ENCODE measurements around the gene OVOL3. TPM values are rescaled to one million over a fixed set of nuclear protein-coding genes. Genes with fewer than 3 reads are reported as not detected.

OVOL3 gene
- total RNA-seq, 4 donors from 2014 or later: not detected

DNA sequence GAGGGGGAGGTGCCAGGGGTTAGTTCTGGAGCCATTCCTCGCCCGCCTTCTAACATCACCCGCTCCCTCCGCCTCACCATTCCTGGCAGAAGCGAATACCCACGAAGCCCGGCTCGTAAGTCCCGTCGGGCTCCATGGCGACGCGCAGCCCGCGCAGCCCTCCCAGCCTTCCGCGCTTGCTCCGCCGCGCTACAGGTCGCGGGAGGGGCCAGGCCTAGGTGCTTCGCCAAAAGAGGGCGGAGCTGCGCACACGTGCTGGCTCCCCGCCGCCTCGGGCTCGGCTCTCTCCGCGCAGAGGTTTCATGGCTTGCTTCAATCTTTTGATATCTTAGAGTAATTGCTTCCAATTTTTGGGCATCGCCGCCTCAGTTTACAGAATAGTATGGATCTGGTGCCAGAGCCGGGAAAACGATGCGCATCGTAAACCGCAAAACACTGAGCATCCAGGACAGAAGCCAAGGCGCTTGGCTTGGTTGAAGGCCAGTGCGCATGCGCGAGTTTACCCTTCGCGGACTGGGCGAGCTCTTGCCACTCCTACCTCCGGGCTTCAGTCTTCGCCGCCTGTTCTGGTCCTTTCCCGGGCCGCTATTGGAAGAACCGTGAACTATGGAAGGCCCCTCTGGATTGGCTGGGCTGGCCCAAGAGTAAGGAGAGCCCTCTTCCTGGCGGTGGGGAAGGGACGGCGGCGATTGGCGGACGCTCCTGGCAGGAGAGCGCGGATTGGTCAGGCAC lies 3.9 kb downstream of the OVOL3 start, which contains the start of gene POLR2I:
TSS of gene POLR2I (minus strand) at position 155 of the 732 bp plus-strand sequence. CDS start at position 136, 19 bp downstream.
- H3K27ac ChIP-seq: peak within 1 kb of the TSS; percentile 90
- H3K36me3 ChIP-seq: peaks cover 39% of the 10 kb centered on the region
- peak within 1 kb of the TSS; percentile 80 for H3K4me3 ChIP-seq
- TF ChIP-seq POLR2A (IDR thresholded peaks at IDR 0.05) (peak in 1 of 2 donors; percentile 27), EP300 (IDR thresholded peaks at IDR 0.05) (no peak), POLR2AphosphoS5 (IDR thresholded peaks at IDR 0.05) (peak in 2 of 3 donors; percentile 70 to 96)
- TF ChIP-seq, protein P1, sequence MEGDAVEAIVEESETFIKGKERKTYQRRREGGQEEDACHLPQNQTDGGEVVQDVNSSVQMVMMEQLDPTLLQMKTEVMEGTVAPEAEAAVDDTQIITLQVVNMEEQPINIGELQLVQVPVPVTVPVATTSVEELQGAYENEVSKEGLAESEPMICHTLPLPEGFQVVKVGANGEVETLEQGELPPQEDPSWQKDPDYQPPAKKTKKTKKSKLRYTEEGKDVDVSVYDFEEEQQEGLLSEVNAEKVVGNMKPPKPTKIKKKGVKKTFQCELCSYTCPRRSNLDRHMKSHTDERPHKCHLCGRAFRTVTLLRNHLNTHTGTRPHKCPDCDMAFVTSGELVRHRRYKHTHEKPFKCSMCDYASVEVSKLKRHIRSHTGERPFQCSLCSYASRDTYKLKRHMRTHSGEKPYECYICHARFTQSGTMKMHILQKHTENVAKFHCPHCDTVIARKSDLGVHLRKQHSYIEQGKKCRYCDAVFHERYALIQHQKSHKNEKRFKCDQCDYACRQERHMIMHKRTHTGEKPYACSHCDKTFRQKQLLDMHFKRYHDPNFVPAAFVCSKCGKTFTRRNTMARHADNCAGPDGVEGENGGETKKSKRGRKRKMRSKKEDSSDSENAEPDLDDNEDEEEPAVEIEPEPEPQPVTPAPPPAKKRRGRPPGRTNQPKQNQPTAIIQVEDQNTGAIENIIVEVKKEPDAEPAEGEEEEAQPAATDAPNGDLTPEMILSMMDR (IDR thresholded peaks at IDR 0.05): no peak
- 0% methylated on average over 25 of the region's 60 CpGs for WGBS
- DNase-seq (ENCODE audit: low spot score in 2 of 2): peak; percentile 100
- H3K4me1 ChIP-seq: peaks cover 38% of the 10 kb centered on the region
- no peaks in the 10 kb centered on the region for H3K9me3 ChIP-seq
- H3K27me3 ChIP-seq: no peaks in the 10 kb centered on the region

DNA sequence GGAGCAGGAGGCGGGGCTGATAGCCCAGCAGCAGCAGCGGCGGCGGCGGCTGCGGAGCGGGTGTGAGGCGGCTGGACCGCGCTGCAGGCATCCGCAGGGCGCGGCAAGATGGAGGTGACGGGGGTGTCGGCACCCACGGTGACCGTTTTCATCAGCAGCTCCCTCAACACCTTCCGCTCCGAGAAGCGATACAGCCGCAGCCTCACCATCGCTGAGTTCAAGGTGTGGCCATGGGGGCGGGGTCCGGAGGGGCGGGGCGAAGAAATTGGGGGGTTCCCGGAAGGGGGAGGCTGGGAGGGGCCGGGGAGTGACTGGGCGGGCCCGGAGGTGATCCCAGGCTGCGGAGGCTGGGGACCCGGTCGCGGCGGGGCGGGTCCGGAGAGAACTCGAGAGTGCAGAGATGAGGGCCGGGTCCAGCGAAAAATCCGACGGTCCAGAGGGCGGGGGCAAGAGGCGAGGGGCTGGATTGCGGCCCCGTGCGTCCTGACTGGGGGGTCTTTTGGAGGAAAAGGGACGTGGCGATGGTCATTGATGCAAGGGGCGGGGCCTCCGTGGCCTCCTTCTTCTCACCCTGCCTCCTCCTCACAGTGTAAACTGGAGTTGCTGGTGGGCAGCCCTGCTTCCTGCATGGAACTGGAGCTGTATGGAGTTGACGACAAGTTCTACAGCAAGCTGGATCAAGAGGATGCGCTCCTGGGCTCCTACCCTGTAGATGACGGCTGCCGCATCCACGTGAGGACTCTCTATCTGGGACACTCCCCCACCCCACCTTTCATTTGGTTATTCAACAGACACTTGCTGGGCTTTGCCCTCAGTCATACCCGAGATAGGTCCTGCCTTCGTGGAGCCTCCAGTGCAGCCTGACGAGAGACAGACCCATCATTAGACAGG lies 4.8 kb downstream of the OVOL3 start, which contains the start of gene TBCB:
TSS of gene TBCB (plus strand) at position 16 of the 891 bp plus-strand sequence. CDS start at position 109, 93 bp downstream.
- Histone ChIP-seq H3K4me3 (peak within 1 kb of the TSS; percentile 80), H3K27ac (peak within 1 kb of the TSS; percentile 90), H3K36me3 (peaks cover 39% of the 10 kb centered on the region), H3K27me3 (no peaks in the 10 kb centered on the region), H3K9me3 (no peaks in the 10 kb centered on the region), H3K4me1 (peaks cover 38% of the 10 kb centered on the region)
- TF ChIP-seq POLR2AphosphoS5 (IDR thresholded peaks at IDR 0.05): peak in 2 of 3 donors; percentile 75 to 80
- TF ChIP-seq, protein P1 (IDR thresholded peaks at IDR 0.05): no peak
- TF ChIP-seq EP300 (IDR thresholded peaks at IDR 0.05): no peak
- peak in 1 of 2 donors; percentile 25 for TF ChIP-seq POLR2A (IDR thresholded peaks at IDR 0.05)
- WGBS: 4% methylated on average over 42 of the region's 59 CpGs
- peak; percentile 90 to 91 for DNase-seq (ENCODE audit: low spot score in 2 of 2)

DNA sequence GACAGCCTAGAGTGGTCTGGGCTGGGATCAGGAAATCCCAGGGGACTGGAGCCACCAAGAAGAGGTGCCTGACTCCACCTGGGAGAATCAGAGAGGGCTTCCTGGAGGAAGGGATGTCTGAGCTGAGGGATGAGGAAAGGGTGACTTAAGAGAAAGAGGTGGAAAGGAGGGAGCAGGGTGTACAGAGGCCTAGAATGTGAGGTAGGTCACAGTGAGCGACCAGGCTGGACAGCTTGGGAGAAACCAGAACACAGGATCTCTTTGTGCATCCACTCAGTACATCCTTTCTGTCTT lies 5.3 kb downstream of the OVOL3 start:
- peaks cover 41% of the 10 kb centered on the region for H3K36me3 ChIP-seq
- no peak for DNase-seq (ENCODE audit: low spot score in 2 of 2)
- no peaks in the 10 kb centered on the region for H3K9me3 ChIP-seq
- no peak for TF ChIP-seq EP300 (IDR thresholded peaks at IDR 0.05)
- TF ChIP-seq, protein P1 (IDR thresholded peaks at IDR 0.05): no peak
- TF ChIP-seq POLR2A (IDR thresholded peaks at IDR 0.05): no peak
- no peak for TF ChIP-seq POLR2AphosphoS5 (IDR thresholded peaks at IDR 0.05)
- 82% methylated on average over 1 of the region's 1 CpG for WGBS
- peak overlapping the region; percentile 80 for H3K4me3 ChIP-seq
- peaks cover 38% of the 10 kb centered on the region for H3K4me1 ChIP-seq
- no peaks in the 10 kb centered on the region for H3K27me3 ChIP-seq
- H3K27ac ChIP-seq: no peak overlapping the region

DNA sequence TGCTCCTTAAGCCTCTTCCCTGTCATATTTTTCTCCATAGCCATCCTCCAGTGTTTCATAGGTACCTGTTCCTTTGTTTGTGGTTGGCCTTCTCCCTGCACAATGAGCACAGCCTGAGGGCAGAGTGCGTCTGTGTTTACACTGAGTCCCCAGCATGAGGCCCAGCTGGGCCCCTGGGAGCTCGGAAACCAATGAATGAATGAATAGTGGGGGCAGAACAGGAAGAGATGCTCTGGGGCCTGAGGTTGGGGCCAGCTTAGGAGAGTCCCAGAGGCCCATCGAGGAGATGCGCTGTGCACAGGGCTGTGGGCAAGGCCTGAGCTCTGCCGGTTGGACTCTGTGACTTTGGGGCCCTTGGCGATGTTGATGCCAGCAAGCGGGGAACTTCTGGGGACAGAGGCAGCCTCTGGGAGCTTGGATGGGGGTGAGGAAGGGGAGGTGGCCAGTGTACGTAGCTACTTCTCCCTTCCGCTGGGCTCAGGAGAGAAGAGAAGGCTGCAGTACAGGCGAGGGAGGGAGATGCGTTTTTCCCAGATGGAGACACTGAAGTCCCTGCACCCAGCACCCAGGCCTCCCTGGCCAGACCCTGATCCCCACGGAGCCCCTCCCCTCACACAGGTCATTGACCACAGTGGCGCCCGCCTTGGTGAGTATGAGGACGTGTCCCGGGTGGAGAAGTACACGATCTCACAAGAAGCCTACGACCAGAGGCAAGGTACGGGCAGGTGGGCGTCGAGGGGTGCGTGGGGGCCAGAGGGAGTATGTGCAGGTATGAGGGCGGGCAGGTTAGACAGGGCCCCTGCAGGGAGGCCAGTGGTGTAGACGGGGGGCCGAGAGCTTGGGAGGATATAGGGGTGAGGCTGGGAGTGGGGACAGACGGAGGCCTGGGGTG lies 9.4 kb downstream of the OVOL3 start:
- H3K9me3 ChIP-seq: no peaks in the 10 kb centered on the region
- peaks cover 19% of the 10 kb centered on the region for H3K4me1 ChIP-seq
- no peak for DNase-seq (ENCODE audit: low spot score in 2 of 2)
- no peak overlapping the region for H3K27ac ChIP-seq
- no peak overlapping the region for H3K4me3 ChIP-seq
- peaks cover 62% of the 10 kb centered on the region for H3K36me3 ChIP-seq
- 89% methylated on average over 26 of the region's 26 CpGs for WGBS
- TF ChIP-seq POLR2A (IDR thresholded peaks at IDR 0.05): no peak
- no peak for TF ChIP-seq POLR2AphosphoS5 (IDR thresholded peaks at IDR 0.05)
- no peaks in the 10 kb centered on the region for H3K27me3 ChIP-seq

GRCh38 chr19:36120984-36121358 lies 10.0 kb downstream of the OVOL3 start:
- no peak for TF ChIP-seq POLR2A (IDR thresholded peaks at IDR 0.05)
- no peak for TF ChIP-seq POLR2AphosphoS5 (IDR thresholded peaks at IDR 0.05)
- TF ChIP-seq, protein P1 (IDR thresholded peaks at IDR 0.05): no peak
- TF ChIP-seq EP300 (IDR thresholded peaks at IDR 0.05): no peak
- WGBS: 95% methylated on average over 18 of the region's 18 CpGs
- H3K4me1 ChIP-seq: peaks cover 15% of the 10 kb centered on the region
- peaks cover 69% of the 10 kb centered on the region for H3K36me3 ChIP-seq
- no peak for DNase-seq (ENCODE audit: low spot score in 2 of 2)
- no peaks in the 10 kb centered on the region for H3K9me3 ChIP-seq
- no peak overlapping the region for H3K4me3 ChIP-seq
- no peaks in the 10 kb centered on the region for H3K27me3 ChIP-seq
- no peak overlapping the region for H3K27ac ChIP-seq
